ENCODE measurements around the gene SIGLEC7.

Gene SIGLEC7

DNA sequence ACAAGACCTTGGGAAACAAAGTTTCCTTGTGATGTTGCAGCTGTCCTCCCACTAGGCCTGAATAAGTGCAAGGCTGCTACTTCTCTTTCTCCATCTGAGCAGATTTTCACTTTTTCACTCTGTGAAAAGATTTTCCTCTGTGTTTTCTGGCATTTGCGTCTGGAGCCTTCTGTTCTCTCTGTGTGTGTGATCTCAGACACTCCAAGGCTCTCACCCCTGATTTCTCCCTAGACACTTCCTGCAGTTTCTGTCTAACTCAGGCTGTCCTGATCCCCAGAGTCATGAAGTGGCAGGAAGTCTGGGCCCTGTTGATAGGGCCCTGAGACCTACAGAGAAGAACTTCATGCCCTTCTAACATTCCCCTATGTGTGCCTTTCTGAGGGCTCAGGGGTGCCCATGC lies 37.2 kb downstream of the SIGLEC7 start:
- no peak for DNase-seq

DNA sequence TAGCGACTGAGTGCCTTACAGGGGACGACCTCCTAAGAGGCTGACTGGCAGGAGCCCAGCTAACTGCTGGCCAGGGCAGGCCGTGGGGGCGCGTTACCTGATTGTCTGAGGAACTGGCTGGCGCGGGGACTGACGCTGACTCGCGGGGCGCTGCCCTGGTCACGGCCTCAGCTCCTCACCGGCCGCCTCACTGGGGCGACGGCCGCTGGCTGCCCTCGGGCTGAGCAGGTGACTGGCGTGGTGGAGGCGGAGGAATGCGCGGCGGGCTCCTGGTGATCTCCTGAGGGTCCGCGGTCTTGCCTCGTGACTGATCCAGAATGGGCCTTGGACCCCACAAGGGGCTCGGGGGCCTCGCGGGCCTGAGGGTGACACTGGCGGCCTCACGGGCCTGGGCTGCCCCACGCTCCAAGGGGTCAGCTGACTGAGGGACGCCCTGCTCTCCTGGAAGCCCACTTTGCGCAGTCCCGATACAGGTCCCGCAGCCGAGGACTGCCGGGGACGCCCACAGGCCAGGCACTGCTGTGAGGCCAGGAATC lies 39.3 kb downstream of the SIGLEC7 start:
- DNase-seq: no peak

DNA sequence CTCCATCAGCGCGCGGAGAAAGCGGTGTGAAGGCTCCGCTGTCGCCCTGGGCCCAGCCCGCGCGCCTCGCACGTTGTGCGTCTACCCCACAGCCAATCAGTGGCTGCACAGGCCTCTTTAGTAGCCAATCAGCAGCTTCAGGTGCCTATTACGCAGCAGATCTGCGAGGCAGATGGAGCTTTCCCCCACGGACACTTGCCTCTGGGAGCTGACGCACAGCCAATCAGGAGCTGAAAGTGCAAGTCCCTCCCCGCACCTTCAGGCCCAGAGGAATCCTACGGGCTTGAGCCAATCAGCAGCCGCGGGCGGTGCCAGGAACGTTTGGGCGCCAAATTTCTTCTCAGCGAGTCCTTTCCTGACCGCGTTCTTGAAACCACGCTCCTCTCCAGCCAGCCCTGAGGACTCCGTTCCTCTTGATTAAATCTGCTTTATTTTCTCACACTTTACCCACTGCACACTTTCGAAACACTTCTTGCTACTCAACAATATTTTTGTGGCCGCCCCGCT lies 39.9 kb downstream of the SIGLEC7 start:
- DNase-seq: no peak

DNA sequence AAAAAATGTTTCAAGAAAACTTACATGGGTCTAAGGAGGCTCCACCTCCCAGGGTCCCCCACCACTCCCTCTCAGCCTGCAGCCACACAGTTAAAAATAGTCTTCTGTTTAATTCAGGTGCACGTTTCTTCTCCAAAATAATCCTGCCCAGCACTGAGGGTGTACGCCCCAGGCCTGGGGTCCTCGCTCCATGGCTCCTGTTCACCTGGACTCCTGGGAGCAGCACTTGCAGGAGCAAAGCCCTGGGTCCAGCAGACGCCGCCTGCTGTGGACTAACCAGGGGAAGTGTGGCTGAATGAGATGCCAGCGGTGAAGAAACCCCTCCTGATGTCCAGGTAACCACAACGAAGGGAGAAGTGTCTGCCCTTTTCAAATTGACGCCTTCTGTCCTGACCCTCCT lies 41.5 kb downstream of the SIGLEC7 start:
- DNase-seq: no peak

DNA sequence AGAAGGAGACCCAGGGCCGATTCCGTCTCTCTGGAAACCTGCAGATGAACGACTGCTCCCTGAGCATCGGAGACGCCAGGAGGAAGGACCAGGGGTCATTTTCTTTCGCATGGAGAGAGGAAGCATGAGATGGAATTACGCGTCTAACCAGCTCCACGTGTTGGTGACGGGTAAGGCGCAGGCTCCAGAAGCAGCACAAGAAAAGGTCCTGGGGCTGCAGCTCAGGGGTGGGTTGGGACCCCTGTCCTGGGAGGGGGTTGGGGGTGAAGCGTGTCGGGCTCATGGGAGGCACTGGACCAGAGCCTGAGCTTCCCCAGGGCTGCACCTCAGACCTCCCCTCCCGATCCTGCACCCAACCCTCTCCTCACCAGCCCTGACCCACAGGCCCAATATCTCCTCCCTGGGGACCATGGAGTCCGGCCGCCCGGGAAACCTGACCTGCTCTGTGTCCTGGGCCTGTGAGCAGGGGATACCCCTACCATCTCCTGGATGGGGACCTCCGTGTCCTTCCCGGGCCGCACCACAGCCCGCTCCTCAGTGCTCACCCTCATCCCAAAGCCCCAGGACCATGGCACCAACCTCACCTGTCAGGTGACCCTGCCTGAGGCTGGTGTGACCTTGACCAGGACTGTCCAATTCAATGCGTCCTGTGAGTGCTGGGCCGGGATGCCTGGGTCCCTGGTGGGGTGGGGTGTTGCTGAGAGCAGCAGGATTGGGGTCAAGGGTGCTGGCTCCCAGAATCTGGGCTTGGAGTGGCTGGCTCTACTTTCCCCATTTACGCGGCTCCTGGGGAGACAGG lies 43.2 kb downstream of the SIGLEC7 start:
- no peak for DNase-seq

DNA sequence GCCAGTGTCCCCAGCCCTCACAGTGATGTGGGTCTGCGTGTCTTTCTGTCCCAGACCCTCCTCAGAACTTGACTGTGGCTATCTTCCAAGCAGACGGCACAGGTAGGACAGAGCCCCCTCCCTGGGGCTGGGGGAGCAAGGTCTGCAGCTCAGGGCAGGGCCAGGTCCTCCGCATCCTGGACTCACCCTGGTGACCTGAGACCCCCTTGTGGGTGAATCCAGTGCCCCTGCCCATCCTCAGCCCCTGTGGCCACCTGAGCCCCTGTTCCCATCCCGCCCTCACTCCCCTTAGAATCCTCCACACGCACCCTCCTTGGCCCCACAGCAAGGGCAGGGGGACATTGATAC lies 43.7 kb downstream of the SIGLEC7 start:
- no peak for DNase-seq

DNA sequence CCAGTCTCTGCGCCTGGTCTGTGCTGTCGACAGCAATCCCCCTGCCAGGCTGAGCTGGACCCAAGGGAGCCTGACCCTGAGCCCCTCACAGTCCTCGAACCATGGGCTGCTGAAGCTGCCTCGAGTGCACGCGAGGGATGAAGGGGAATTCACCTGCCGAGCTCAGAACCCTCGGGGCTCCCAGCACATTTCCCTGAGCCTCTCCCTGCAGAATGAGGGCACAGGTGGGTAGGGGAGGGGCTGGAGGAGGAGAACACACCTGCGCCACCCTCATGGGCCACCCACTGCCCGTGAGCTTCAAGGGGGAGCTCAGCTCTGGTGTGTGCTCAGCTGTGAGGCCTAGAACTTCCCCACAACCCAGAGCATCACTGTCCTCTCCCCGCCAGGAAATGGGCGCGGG lies 44.2 kb downstream of the SIGLEC7 start:
- no peak for DNase-seq

DNA sequence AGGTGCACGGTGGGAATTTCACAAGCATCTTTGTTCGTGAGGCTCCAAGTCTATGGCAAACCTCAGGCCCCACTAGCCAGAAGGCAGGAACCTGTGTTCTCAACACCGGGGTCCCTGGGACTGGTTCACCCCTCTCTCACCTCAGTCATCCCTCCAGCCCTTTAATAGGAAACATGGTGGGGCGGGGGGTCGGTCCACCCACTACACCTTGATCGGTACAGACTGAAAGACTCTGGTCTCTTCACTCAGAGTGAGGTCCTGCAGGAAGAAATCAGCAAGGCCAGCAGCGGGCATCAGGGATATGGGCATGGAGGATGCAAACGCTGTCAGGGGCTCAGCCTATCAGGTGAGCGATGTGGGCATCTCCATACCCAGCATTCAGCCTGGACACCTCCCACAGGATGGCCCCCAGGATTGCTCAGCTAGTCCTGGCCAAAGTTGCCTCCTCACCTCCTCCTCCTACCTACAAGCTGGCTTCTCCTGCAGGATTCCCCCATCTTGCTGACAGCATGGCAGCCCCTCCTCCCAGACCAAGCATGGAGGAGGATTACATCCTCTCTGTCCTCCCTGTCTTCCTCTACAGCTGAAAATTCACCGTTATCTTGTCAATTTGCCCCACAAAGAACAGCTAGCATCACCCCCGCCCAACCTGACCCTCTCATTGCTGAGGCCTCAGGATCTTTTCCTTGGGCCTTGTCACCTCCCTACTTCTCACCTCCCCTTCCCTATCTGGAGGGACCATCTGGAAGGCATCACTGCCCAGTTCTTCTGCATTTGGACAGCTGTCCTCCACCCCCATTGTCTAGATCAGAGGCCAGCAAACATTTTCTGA lies 45.5 kb downstream of the SIGLEC7 start:
- no peak for DNase-seq

DNA sequence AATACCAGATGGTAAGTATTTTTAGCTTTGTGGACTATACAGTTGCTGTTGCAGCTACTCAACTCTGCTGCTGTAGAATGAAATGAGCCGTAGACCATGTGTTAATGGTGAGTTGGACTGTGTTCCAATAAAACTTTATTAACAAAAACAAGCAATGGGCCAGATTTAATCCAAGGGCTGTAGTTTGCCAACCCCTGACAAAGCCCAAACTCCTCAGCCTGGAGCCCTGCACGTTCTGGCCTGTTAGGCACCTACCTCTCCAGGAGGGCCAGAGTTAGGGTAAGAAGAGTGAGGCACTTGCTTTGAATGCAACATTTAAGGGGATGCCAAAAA lies 46.1 kb downstream of the SIGLEC7 start:
- DNase-seq: no peak

DNA sequence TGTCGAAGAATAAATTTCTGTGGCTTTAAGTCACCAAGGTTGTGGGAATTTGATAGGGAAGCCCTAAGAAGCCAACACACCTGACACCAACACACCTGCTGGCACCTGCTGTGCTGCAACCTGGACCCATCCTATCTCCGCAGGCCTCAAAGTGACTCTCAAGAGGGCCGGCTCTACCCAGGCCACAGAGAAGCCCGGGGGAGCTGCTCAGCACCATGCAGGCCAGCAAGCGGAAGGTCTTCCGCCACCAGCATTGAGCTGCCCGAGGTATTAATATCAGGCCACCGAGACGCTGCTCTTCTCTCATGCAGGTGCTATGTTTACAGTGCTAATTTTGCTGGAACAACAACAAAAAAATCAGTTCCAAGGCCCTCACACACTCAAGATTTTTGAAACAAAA lies 50.6 kb downstream of the SIGLEC7 start:
- DNase-seq: no peak

DNA sequence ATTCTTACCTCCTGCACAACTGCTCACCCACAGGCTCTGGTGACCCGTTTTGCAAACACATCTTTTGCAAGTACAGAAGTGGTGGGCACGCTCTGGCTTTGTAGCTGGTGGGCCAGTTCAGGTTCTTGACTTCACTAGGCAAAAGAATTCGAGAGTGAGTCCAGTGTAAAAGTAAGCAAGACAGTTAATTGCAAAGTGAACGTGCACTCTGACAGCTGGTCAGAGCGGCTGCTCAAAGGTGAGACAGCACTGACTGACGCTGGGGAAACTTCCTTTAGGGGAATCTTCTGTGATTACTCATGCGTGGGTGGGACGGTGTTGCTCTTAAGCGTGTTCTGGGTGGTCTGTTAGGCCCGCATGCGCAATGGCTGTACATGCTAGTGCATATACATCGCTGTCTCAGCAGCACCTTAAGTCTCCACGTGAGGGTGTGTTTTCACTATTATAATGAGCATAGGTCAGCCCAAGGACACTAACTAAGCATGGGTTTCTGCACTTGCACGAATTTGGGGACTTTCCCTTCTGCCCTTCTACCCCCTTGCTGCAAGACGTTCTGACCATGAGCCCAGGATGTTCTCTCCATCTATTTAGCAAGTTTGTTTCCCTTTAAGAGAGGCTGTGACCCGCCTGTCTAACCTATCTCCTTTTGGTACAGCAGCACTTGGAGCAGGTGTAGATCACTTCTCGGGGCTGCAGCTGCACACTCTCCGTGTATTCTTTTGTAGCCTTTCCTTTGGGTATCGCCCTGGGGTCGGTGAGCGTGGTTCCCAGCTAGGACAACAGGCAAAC lies 52.6 kb downstream of the SIGLEC7 start:
- no peak for DNase-seq

DNA sequence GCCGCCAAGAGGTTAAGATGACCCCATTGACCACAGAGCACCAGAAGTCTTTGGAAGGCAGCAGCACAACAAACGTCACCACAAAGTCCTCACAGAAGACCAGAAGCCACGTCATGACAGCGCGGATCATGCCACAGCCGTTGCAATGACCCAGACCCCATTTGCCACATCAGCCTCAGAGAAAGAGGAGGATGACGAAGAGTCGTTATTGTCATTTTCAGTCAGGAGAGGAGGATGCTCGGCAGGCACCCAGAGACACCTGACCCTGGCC lies 53.1 kb downstream of the SIGLEC7 start:
- DNase-seq: no peak

DNA sequence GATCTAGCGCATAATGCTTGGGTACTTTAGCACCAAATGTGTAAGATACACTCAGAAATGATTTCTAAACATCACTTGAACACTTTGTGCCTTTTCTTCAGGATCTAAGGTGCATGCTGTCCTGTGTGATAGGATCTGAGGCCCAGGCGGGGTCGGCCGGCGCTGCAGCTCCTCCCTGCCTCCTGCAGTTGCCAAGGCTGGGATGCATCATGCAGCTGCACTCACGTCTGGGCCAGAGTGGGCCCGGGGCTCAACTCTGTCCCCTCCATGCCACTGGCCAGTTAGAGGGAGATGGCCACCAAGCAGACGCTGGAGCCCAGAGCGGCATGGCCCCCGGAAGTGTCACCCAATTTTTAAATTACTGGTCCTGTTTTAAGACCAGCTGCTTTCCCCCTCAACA lies 53.5 kb downstream of the SIGLEC7 start:
- DNase-seq: no peak

DNA sequence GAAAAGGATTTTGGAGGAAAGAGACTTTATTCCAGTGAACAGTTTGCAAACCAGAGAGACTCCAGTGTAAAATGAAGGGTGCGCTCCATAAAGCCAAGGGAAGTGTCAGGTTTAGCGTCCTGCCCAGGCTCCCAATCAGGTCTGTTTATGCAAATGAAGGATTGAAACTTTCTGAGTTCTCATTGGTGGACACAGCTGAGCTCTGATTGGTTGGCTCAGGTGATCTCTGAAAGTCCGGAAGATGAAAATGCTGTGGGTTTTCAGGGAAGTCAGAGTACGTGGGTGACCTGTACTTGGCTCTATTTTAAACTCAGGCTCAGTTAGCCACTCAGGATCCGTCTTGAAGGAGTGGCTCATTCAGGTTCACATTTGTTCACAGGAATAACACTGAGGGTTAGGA lies 54.1 kb downstream of the SIGLEC7 start:
- no peak for DNase-seq

DNA sequence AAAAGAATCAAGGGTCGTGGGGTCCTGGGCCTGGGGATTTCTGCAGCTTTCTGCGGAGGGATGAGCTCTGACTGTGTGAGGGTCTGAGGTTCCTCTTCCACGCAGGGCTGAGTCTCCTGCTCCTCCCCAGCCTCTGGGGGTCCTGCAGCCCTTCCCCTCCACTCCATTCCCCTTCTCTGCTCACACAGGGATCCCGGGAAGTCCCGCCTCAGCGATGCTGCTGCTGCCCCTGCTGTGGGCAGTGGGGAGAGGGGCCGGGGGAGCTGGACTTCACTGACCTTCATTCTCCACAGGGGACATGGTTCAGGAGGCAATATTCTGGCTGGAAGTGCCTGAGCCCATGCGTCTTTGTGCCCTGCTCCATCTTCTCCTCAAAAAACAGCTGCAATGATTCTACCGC lies 56.5 kb downstream of the SIGLEC7 start:
- no peak for DNase-seq

DNA sequence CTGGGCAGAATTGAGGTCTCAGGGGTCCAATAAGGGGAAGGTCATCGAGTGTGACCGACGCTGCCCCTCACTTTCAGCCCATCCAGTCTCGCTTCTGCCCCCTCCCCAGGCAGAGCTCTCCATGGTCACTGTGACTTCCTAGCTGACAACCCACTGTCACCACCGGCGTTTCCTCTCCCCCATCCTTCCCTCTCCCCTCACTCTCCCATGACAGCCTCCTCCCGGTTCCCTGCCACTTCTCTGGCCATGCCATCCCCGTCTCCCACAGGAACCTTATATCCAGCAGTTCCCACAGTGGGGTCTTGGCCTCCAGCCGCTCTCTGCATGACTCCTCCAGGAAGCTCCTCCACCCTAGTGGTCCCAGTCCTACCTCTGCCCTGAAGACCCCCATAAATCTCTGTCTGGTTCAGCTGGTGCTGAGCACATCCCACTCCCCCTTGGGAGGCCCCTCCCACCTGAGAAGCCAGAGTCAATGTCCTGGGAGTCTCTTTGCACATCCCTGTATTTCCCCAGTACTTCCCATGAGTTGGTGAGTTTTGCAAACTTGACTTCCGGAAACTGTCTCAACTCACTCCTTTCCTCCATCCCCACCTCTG lies 58.1 kb downstream of the SIGLEC7 start:
- no peak for DNase-seq

DNA sequence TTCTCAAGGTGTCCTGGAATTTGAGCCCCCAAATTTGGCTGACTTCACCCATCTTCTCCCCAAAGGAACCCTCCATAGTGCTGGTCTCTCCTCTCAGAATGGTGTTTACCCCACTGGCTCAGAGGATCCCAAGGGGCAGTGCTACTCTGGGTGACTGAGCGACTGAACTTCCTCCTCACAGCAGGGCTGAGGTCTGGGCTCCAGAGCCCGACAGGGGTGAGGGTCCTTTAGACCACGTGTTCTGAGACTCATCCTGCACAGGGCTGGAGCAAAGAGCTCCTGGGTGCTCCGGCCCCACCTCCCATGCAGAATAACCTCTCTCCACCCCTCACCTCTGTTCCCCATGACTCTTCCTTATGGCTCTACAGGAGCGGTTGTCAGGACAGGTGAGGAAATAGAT lies 59.6 kb downstream of the SIGLEC7 start:
- DNase-seq: no peak
